HCT116 (cell line): ENCODE data around the gene ICA1.
"Not testable (repeated sequence)": the region's sequence is repeated elsewhere in the genome, so short reads cannot be mapped to it uniquely, and the experiment has no call there.

Experiments
- CBX3 ChIP-seq: IDR thresholded peaks from 2 replicates; pipeline ENCODE4 v1.6.1; 2012; ENCODE audit warnings: low read depth
- CEBPB ChIP-seq: IDR thresholded peaks from 2 replicates; pipeline ENCODE4 v1.6.1; 2012; ENCODE audit warnings: low read depth
- EZH2 ChIP-seq: fragments of 200-600 bp; sonication (generic); IDR thresholded peaks from 2 replicates; pipeline ENCODE4 v1.6.1; 2017; ENCODE audit warnings: antibody characterized with exemption, mixed run types
- EZH2phosphoT487 ChIP-seq: fragments of 200-600 bp; IDR thresholded peaks from 2 replicates; pipeline ENCODE4 v1.6.1; 2018; ENCODE audit warnings: antibody characterized with exemption, borderline replicate concordance
- POLR2A ChIP-seq: IDR thresholded peaks from 2 replicates; pipeline ENCODE4 v1.7.0; 2011; ENCODE audit warnings: borderline replicate concordance; ENCODE audit not compliant: insufficient read depth, insufficient read length; ENCODE audit errors: extremely low read depth
- POLR2AphosphoS5 ChIP-seq: IDR thresholded peaks from 2 replicates; pipeline ENCODE4 v1.6.1; 2011; ENCODE audit warnings: mild to moderate bottlenecking, low read depth, low read length, moderate library complexity
- RAD21 ChIP-seq: IDR thresholded peaks from 2 replicates; pipeline ENCODE4 v1.6.1; 2012; ENCODE audit warnings: low read depth, mild to moderate bottlenecking
- SIN3A ChIP-seq: IDR thresholded peaks from 2 replicates; pipeline ENCODE4 v1.6.1; 2012; ENCODE audit warnings: low read depth
- SP1 ChIP-seq: IDR thresholded peaks from 2 replicates; pipeline ENCODE4 v1.6.1; 2012; ENCODE audit warnings: low read depth
- TF ChIP-seq, protein P1 (sequence below), 3 experiments: fragments of 200-600 bp in 1 of 3; sonication (generic) in 1 of 3; IDR thresholded peaks in 2 of 3; conservative IDR thresholded peaks in 1 of 3; 2 replicates each; pipeline ENCODE4 v1.5.1; 2012 to 2017; ENCODE audit warnings: low read depth in 2 of 3, low read length in 2 of 3, antibody characterized with exemption in 1 of 3, borderline replicate concordance in 1 of 3, control low read depth in 1 of 3, mild to moderate bottlenecking in 1 of 3, mixed read lengths in 1 of 3, mixed run types in 1 of 3, moderate library complexity in 1 of 3; ENCODE audit not compliant: insufficient read depth in 1 of 3
- TF ChIP-seq, protein P2 (sequence below): IDR thresholded peaks from 2 replicates; pipeline ENCODE4 v1.6.1; 2011; ENCODE audit warnings: mild to moderate bottlenecking, low read length, moderate library complexity; ENCODE audit not compliant: insufficient replicate concordance; ENCODE audit errors: extremely low read depth
- TF ChIP-seq, protein P3 (sequence below): IDR thresholded peaks from 2 replicates; pipeline ENCODE4 v1.6.1; 2012

DNA sequence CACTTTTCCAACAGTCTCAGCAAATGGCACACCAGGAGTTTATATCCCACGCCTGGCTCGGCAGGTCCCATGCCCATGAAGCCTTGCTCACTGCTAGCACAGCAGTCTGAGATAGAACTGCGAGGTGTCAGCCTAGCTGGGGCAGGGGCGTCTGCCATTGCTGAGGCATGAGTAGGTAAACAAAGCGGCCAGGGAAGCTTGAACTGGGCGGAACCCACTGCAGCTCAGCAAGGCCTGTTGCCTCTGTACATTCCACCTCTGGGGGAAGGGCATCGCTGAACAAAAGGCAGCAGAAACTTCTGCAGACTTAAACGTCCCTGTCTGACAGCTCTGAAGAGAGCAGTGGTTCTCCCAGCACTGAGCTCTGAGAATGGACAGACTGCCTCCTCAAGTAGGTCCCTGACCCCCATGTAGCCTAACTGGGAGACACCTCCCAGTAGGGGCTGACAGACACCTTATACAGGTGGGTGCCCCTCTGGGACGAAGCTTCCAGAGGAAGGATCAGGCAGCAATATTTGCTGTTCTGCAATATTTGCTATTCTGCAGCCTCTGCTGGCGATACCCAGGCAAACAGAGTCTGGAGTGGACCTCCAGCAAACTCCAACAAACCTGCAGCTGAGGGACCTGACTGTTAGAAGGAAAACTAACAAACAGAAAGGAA lies 22.1 kb downstream of the ICA1 start:
- TF ChIP-seq, protein P1, sequence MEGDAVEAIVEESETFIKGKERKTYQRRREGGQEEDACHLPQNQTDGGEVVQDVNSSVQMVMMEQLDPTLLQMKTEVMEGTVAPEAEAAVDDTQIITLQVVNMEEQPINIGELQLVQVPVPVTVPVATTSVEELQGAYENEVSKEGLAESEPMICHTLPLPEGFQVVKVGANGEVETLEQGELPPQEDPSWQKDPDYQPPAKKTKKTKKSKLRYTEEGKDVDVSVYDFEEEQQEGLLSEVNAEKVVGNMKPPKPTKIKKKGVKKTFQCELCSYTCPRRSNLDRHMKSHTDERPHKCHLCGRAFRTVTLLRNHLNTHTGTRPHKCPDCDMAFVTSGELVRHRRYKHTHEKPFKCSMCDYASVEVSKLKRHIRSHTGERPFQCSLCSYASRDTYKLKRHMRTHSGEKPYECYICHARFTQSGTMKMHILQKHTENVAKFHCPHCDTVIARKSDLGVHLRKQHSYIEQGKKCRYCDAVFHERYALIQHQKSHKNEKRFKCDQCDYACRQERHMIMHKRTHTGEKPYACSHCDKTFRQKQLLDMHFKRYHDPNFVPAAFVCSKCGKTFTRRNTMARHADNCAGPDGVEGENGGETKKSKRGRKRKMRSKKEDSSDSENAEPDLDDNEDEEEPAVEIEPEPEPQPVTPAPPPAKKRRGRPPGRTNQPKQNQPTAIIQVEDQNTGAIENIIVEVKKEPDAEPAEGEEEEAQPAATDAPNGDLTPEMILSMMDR (IDR thresholded peaks at IDR 0.05 in 2 of 3, conservative IDR thresholded peaks at IDR 0.05 in 1 of 3; ENCODE audit: borderline replicate concordance in 1 of 3, insufficient read depth in 1 of 3, low read depth in 2 of 3, low read length in 2 of 3), result not testable (repeated sequence)
- not testable (repeated sequence) for TF ChIP-seq POLR2A, EZH2, EZH2phosphoT487, SP1, CEBPB, POLR2AphosphoS5, CBX3, RAD21, SIN3A
- TF ChIP-seq, protein P2, sequence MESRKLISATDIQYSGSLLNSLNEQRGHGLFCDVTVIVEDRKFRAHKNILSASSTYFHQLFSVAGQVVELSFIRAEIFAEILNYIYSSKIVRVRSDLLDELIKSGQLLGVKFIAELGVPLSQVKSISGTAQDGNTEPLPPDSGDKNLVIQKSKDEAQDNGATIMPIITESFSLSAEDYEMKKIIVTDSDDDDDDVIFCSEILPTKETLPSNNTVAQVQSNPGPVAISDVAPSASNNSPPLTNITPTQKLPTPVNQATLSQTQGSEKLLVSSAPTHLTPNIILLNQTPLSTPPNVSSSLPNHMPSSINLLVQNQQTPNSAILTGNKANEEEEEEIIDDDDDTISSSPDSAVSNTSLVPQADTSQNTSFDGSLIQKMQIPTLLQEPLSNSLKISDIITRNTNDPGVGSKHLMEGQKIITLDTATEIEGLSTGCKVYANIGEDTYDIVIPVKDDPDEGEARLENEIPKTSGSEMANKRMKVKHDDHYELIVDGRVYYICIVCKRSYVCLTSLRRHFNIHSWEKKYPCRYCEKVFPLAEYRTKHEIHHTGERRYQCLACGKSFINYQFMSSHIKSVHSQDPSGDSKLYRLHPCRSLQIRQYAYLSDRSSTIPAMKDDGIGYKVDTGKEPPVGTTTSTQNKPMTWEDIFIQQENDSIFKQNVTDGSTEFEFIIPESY, result not testable (repeated sequence)
- TF ChIP-seq, protein P3, sequence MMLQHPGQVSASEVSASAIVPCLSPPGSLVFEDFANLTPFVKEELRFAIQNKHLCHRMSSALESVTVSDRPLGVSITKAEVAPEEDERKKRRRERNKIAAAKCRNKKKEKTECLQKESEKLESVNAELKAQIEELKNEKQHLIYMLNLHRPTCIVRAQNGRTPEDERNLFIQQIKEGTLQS, result not testable (repeated sequence)
